Measurements from ENCODE around the gene SIGLEC1.

SIGLEC1 gene

GRCh38 chr20:3697588-3698305, 14.7 kb downstream of the SIGLEC1 start:
- DNase-seq, result no peak

DNA sequence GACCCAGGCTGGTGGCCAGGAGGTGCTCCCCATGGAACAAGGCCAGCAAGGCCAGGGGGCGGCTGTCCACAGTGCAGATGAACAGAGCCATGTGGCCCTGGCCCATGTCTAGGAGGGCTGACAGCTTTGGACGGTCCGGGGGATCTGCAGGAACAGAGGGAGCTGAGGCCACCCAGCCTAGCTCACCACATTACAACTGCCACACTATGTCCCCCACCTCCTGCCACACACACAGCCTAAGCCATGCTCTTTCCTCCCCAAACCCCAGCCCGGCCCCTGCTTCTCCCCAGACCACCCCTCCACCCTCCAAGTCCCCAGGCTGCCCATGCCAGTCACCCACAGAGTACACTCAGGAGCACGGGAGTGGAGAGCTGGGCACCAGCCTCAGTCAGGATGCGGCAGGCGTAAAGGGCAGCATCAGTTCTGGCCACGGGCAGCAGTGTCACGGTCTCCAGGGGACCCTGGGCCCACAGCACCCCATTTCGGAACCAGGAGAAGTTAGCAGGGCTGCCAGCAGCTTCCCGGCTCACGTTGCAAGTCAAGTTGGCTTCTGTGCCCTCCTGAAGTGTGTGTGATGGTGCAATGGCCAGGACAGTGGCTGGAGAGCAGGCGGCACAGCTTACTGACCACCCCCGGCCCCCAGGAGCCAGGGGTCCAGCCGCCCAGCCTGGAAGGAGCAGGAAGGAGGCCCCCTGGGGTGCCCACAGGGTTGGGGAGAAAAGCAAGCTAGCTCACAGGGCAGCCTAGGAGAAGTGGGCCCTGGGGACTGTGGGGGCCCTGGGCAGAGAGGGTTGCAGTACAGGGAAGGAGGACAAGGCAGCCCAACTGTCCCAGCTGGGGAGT, 15.4 kb downstream of the SIGLEC1 start:
- DNase-seq, result no peak

- peak in 1 of 2 experiments; percentile 17 for DNase-seq
Measured at GRCh38 chr20:3696200-3696599, 16.2 kb downstream of the SIGLEC1 start.

DNA sequence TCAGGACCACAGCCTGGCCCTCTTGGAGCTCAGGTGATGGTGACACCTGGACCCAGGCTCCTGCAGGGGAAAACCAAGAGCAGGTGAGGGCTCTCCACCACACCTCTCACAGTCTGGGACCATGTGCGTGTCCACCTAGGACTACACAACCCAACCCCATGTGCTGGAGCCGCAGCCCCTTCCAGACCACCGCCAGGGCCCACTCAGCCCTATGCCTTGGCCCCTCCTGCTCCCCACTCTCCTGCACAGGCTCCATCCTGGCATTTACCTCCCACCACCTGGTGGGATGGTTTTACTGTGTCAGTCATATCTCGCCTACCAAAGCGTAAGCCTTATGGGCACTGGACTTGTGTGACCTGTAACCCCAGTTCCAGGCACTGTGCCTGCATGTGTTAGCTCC, 17.5 kb downstream of the SIGLEC1 start:
- no peak for DNase-seq

DNA sequence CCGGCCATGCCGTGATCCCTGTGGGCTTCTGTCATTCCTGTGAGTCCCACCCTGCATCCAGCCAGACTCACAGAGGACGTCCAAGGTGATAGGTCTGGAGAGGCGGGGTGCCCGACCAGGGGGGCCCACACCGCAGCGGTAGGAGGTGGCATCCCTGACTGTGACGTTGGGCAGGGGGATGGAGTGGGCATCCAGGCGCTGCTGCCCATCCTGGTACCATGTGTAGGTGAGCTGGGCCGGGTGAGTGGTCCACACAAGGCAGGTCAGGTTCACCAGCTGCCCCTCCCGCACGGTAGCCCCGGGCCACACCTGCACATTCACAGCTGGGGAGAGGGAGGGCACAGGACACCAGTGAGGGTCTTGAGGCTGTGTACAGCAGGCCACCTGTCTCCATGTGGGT, 19.0 kb downstream of the SIGLEC1 start:
- no peak for DNase-seq

DNA sequence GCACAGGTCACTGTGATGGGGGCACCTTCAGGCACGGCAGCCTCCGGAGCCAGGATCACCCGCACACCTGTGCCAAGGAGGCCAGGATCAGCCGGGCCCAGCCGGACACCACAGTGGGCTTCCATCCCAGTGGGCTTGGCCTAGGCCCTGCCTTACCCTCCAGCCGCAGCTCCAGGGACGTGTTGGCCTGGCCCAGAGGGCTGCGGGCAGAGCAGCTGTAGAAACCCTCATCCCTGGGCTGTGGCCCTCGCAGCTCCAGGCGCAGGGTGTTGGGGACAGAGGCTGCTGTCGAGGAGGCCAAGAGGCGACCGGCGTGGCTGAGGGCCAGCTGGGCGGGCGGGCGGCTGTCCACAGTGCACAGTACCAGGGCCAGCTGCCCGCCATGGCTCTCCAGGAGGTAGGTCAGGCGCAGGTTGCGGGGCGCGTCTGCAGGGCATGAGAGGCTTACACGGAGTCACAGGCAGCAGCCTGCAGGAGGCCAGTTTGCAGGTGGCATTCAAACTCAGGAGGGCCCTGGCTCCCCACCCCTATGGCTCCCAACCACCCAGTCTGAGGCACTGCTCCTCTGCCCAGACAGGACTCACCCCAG, 19.6 kb downstream of the SIGLEC1 start:
- DNase-seq, result no peak

DNA sequence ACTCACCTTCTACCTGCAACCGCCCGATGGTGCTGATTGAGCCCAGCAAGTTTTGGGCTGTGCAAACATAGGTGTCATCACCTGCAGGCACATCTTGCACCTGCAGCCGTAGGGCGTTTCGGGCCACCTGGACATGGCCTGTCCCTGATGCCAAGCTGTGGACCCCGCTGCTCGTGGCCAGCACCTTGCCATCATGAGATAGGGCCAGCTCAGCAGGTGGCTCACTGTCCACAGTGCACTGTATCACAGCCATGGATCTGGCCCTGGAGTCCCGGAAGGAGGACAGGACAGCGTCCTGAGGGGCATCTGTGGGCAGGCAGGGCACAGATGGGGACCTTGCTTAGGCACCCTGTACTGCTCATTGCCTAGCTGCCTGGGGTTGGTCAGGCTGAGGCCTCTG, 20.5 kb downstream of the SIGLEC1 start:
- DNase-seq, result no peak

GRCh38 chr20:3691306-3691705, 21.1 kb downstream of the SIGLEC1 start:
- no peak for DNase-seq

- DNase-seq, result no peak
Measured at GRCh38 chr20:3690413-3690812, 22.0 kb downstream of the SIGLEC1 start.

- DNase-seq, result no peak
Measured at GRCh38 chr20:3689978-3690377, 22.4 kb downstream of the SIGLEC1 start.

DNA sequence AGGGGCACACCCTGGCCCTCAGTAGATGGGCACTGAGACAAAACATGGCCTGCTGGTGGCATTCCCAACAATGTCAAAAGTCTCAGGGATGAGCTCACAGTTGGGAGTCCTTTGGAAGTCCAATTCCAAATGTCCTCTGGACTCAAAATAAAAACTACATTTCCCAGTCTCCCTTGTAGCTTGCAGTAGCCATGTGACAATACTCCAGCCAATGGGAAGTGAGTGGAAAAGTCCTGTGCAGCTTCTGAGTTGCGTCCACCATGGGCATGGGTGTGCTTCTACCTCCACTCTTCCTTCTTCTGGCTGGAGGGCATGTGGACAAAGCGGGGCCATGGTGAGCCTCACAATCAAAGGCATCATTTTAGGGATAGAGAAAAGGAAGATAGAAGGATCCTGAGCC, 24.7 kb downstream of the SIGLEC1 start:
- no peak for DNase-seq

DNA sequence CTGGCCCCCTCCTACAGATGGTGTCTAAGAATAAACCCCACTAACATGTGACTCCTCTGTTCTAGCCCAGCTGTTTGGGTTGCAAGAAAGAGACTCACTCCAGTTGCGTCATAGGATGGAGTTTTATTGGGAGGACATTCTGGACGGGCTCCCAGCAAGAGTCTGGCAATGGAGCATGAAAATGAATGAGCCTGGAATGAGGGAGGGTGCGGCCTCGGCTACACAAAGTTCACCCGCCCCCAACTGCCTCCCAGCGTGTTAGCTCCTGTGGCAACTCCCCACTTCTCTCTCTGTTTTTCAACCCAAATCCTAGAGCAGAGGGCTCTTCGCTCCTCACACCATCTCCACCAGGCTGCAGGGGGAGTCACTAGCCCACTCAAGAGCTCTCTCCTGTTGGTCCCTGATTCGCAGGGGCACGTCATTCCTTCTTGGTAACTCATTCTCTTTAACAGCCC, 25.5 kb downstream of the SIGLEC1 start:
- DNase-seq, result no peak

DNA sequence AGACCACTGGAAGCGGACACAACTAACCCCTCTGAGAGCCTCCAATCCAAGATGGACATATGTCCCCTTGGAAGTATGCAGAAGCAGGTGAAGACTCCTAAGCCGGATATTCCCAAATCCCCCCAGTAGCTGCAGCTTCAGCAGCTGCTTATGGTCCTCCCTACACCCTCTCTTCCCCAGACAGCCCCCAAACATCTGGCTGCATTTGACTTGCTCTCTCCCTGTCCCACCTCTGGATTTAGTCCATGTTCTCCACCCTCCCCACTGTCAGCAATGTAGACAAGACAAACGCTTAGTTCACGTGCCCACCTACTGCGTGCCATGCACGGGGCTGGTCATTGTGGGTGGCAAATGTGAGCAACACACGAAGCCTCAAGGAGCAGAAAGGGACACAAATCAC, 26.0 kb downstream of the SIGLEC1 start:
- DNase-seq, result no peak

- DNase-seq, result no peak
Measured at GRCh38 chr20:3685341-3685740, 27.1 kb downstream of the SIGLEC1 start.

DNA sequence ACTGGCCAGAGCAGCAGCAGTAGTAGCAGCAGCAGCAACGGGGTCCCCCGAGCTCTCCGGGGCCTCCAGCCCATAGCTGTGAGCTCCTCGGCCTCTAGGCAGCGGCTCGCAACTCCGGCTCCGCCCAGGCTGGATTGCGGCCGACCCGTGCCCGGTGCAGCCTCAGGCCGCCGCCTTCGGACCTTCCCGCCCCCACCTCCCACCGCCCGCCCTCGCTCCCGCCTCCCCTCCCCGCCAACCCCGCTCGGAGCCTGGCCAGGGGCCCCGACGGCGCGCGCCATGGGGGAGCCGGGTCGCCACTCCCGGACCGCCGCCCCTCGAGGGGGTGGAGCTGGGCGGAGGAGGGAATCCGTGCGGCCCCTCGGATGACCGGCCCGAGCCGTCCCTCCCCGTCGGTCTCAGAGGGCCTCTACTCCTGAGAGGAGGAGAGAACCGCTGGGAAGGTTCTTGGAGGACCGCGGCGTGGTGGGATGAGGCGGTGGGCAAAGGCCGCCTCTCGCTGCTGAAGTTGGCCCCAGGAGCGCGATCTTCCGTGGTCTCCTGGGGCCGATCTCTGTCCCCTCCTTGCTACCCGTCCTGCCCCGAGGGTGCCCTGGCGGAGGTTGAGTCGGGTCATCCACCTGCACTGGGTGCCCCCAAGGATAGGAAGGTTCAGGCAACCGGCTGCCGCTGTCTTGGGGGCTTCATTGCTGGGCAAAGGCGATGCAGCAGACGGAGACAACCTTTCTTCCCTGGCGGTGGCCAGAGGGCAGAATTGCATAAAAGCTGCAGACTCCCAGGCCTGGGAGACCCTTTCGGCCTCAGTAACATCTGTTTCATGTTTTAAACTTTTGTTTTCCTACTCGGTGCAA, 30.2 kb downstream of the SIGLEC1 start, which contains the start of gene ADAM33:
Gene ADAM33 (minus strand): TSS at position 80 of the 851 bp plus-strand sequence. CDS start 6 bp downstream, at position 74.
- no peak for DNase-seq

DNA sequence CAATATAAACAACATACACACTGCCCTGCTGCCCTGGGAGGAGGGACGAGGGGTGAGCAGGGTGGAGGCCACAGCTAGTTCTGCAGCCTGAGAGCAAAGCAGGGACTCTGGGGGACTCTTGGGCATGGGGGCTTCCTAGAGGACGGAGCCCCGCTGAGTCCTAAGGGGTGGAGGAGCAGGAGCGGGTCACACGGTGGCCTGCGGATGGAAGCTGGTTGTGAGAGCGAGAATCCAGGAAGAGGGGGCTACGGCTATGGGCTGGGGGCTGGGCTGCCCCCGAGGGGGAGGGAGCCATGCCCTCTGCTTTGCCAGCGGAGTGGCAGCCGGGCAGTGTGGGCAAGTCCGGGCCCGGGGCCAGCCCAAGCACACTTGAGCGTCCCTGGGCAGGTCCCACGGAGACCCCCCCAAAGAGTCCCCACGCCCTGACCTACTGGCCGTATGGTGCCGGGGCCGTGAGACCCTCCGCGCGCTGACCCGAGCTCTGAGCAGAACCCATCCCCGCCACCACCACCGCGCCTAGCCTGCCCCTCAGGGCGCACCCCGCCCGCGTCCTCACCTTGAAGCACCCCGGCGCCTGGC, 31.0 kb downstream of the SIGLEC1 start:
- DNase-seq, result no peak

DNA sequence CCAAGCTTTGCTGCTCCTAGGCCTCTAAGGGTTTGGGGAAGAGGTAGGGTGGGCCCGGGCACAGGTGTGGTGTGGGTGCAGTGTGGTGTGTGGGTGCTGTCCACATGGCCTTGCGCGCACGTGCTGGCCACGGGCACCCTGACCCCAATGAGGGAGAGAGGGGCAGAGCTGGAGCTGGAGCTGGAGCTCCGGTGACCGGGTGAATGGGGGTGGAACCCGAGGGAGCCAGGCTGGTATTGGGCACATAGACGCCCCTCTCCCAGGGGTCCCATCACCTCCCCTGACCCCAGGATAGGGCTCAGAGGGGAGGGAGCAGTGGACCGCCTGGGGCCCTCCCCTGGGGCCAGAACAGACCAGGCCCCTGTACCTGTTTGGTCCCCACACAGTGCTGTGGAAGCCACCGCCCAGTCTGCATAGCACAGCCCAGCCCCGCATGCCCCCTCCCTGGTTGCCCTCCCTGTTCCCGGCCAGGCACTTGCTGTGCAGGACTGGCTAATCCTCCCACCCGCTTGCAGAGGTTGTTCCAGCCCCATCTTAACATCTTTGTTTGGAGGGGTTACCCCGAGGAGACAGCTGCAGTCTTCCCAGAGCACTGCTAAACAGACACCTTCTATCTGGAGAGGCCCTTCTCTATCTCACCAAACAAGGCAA, 31.6 kb downstream of the SIGLEC1 start:
- no peak for DNase-seq

GRCh38 chr20:3679749-3680700, 32.4 kb downstream of the SIGLEC1 start:
- no peak for DNase-seq

- no peak for DNase-seq
Measured at GRCh38 chr20:3678856-3679720, 33.3 kb downstream of the SIGLEC1 start.

DNA sequence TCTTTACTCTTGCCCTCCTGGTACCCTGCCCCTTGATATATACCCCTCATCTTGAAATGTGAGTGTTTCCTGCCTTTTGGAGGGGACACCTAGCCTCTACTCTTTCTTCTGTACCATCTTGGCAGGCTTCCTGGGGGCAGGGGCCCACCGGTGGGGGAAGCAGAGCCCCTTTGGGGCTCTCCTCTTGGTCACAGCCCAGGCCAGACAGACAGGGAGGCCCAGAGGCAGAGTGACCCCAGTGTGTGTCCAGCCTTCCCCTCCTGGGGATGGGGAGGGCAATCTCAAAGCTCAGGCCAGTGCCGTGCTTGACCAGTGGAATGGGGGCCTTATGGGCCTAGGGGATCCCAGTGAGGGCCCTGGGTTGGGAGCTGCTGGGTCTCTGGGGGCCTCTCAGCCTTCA, 34.2 kb downstream of the SIGLEC1 start:
- no peak for DNase-seq

Data from SHP77 (cell line).